DND-41 (cell line): ENCODE measurements around the gene COG5.
"Not testable (repeated sequence)": the region's sequence is repeated elsewhere in the genome, so short reads cannot be mapped to it uniquely, and the experiment has no call there.

ENCODE experiments used
- ATAC-seq: fragments of 200-7000 bp; cut with Tn5 transposase; 3 replicates; pipeline ENCODE4 v1.9.1; 2021; ENCODE audit warnings: low read depth; ENCODE audit not compliant: insufficient read depth
- DNase-seq: peaks from one replicate; pipeline ENCODE4 v3.0.0-alpha.2; 2020
- H2AFZ ChIP-seq: 2 replicates; pipeline ENCODE4 v1.6.0; 2012; ENCODE audit warnings: low read depth, low read length
- H3K27ac ChIP-seq: 2 replicates; pipeline ENCODE4 v1.5.1; 2012; ENCODE audit warnings: low read length, inconsistent platforms
- H3K27me3 ChIP-seq: fragments of 200-600 bp; sonication (generic); 2 replicates; pipeline ENCODE4 v1.6.0; 2012; ENCODE audit warnings: low read length, mild to moderate bottlenecking, inconsistent platforms; ENCODE audit not compliant: insufficient read depth, poor library complexity
- H3K36me3 ChIP-seq: 2 replicates; pipeline ENCODE4 v1.5.1; 2012; ENCODE audit warnings: low read length, inconsistent platforms; ENCODE audit not compliant: insufficient read depth
- H3K4me1 ChIP-seq: 2 replicates; pipeline ENCODE4 v1.5.1; 2012; ENCODE audit warnings: mild to moderate bottlenecking, low read length; ENCODE audit not compliant: insufficient read depth
- H3K4me2 ChIP-seq: 2 replicates; pipeline ENCODE4 v1.6.0; 2012; ENCODE audit warnings: mild to moderate bottlenecking, moderate library complexity, low read length, inconsistent platforms; ENCODE audit not compliant: insufficient read depth
- H3K4me3 ChIP-seq, 2 experiments: fragments of 200-600 bp in 1 of 2; shearing (Covaris generic) in 1 of 2; 2 replicates each; pipeline ENCODE4 v1.5.1; 2012 to 2016; ENCODE audit warnings: inconsistent platforms in 2 of 2, low read length in 2 of 2, mild to moderate bottlenecking in 2 of 2, low read depth in 1 of 2, moderate library complexity in 1 of 2
- H3K79me2 ChIP-seq: 2 replicates; pipeline ENCODE4 v1.6.0; 2012; ENCODE audit warnings: low read length, inconsistent platforms; ENCODE audit not compliant: insufficient read depth
- H3K9ac ChIP-seq: 2 replicates; pipeline ENCODE4 v1.6.0; 2012; ENCODE audit warnings: low read depth, mild to moderate bottlenecking, inconsistent platforms, low read length, moderate library complexity
- H3K9me3 ChIP-seq: 2 replicates; pipeline ENCODE4 v1.5.1; 2012; ENCODE audit warnings: low read length, moderate library complexity, mild to moderate bottlenecking, inconsistent platforms; ENCODE audit not compliant: insufficient read depth, severe bottlenecking
- H4K20me1 ChIP-seq: 2 replicates; pipeline ENCODE4 v1.6.0; 2012; ENCODE audit warnings: low read length; ENCODE audit not compliant: insufficient read depth
- EZH2 ChIP-seq: IDR thresholded peaks from 3 replicates; pipeline ENCODE4 v1.6.1; 2012; ENCODE audit warnings: borderline replicate concordance, low read depth, mild to moderate bottlenecking, moderate library complexity, low read length, inconsistent platforms; ENCODE audit not compliant: severe bottlenecking
- TF ChIP-seq, protein P1 (sequence below): IDR thresholded peaks from 2 replicates; pipeline ENCODE4 v1.5.1; 2012; ENCODE audit warnings: borderline replicate concordance, low read length, moderate library complexity, mild to moderate bottlenecking; ENCODE audit not compliant: poor library complexity, severe bottlenecking; ENCODE audit errors: extremely low read depth

COG5 gene

DNA sequence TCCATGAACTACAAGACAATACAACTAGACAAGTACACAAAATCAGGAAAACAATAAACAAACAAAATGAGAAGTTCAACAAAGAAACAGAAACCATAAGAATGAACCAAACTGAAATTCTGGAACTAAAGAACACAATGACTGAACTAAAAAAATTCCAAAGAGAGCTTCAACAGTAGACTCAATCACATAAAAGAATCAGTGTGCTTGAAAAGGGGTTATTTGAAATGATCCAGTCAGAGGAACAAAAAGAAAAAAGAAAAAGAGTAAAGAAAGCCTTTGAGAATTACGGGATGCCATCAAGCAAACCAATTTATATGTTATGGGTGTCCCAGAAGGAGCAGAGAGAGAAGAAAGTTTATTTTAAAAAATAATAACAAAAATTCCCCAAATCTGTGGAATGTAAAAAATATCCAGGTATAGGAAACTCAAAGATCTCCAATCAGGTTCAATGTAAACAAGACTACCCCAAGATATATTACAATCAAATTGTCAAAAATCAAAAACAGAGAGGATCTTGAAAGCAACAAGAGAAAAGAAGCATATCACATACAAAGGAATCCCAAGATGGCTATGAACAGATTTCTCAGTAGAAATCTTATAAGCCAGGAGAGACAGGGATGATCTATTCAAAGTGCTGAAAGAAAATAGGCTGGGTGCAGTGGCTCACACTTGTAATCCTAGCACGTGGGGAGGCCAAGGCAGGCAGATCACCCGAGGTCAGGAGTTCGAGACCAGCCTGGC, 18.7 kb downstream of the COG5 start:
- Histone ChIP-seq H3K27ac (no peak overlapping the region), H3K27me3 (no peaks in the 10 kb centered on the region), H3K4me3 (no peak overlapping the region), H3K9ac (no peak overlapping the region), H2AFZ (no peak overlapping the region), H3K4me1 (no peaks in the 10 kb centered on the region), H3K36me3 (peaks cover 47% of the 10 kb centered on the region), H3K79me2 (peaks cover 27% of the 10 kb centered on the region), H3K9me3 (no peaks in the 10 kb centered on the region), H4K20me1 (peaks cover 7% of the 10 kb centered on the region; the same call in 1 of the 2 replicates), H3K4me2 (no peak overlapping the region)
- TF ChIP-seq, protein P1, sequence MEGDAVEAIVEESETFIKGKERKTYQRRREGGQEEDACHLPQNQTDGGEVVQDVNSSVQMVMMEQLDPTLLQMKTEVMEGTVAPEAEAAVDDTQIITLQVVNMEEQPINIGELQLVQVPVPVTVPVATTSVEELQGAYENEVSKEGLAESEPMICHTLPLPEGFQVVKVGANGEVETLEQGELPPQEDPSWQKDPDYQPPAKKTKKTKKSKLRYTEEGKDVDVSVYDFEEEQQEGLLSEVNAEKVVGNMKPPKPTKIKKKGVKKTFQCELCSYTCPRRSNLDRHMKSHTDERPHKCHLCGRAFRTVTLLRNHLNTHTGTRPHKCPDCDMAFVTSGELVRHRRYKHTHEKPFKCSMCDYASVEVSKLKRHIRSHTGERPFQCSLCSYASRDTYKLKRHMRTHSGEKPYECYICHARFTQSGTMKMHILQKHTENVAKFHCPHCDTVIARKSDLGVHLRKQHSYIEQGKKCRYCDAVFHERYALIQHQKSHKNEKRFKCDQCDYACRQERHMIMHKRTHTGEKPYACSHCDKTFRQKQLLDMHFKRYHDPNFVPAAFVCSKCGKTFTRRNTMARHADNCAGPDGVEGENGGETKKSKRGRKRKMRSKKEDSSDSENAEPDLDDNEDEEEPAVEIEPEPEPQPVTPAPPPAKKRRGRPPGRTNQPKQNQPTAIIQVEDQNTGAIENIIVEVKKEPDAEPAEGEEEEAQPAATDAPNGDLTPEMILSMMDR: no peak
- TF ChIP-seq EZH2: no peak
- ATAC-seq (no peak), DNase-seq (no peak)

DNA sequence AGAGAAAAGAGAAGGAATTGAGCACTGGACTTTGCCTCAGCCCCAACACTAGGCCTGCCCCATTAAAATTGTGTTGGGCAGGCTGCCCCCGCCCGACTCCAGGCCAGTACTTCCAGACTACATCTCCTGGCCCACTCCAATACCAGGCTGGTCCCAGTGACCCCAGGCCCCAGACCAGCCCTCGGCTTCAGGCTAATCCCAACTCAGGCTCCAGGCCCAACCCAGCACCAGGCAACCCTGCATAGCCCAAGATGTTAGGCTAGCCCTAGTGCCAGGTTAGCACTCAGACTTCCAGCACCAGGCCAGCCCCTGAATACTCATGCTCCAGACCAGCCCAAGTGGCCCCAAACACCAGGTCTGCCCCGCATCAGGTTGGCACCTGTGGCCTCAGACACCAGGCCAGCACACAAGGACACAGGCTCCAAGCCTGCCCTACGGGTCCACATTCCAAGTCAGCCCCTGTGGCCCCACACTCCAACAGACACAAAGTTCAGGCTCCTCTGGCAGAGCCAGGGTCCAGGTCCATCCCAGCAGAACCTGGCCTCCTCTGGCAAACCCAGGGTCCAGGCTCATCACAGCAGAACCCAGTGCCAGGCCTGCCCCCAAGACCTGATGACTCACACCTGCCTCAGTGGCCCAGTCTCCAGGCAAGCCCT, 20.3 kb downstream of the COG5 start:
- Histone ChIP-seq H3K36me3 (peaks cover 62% of the 10 kb centered on the region), H2AFZ (no peak overlapping the region), H3K4me1 (no peaks in the 10 kb centered on the region), H4K20me1 (peaks cover 7% of the 10 kb centered on the region; the same call in 1 of the 2 replicates), H3K4me3 (no peak overlapping the region), H3K4me2 (no peak overlapping the region), H3K9me3 (no peaks in the 10 kb centered on the region), H3K9ac (no peak overlapping the region), H3K27ac (no peak overlapping the region), H3K79me2 (peaks cover 29% of the 10 kb centered on the region), H3K27me3 (no peaks in the 10 kb centered on the region)
- no peak for ATAC-seq
- DNase-seq: no peak
- TF ChIP-seq EZH2: no peak
- TF ChIP-seq, protein P1: no peak

GRCh38 chr7:107538001-107538400, 25.7 kb downstream of the COG5 start:
- H3K9me3 ChIP-seq: peaks cover 3% of the 10 kb centered on the region
- no peak overlapping the region for H3K27ac ChIP-seq
- H3K4me2 ChIP-seq: no peak overlapping the region
- H3K4me3 ChIP-seq: no peak overlapping the region
- no peaks in the 10 kb centered on the region; the same call in 1 of the 2 replicates for H4K20me1 ChIP-seq
- DNase-seq (no peak), ATAC-seq (no peak)
- peaks cover 16% of the 10 kb centered on the region for H3K79me2 ChIP-seq
- H3K27me3 ChIP-seq: no peaks in the 10 kb centered on the region
- no peak overlapping the region for H2AFZ ChIP-seq
- TF ChIP-seq, protein P1: no peak
- TF ChIP-seq EZH2: no peak
- peaks cover 27% of the 10 kb centered on the region for H3K36me3 ChIP-seq
- H3K4me1 ChIP-seq: no peaks in the 10 kb centered on the region
- no peak overlapping the region for H3K9ac ChIP-seq

- H3K4me3 ChIP-seq, H2AFZ ChIP-seq, DNase-seq, ATAC-seq, H3K4me1 ChIP-seq, H3K27me3 ChIP-seq, H3K9ac ChIP-seq, H3K4me2 ChIP-seq, H3K27ac ChIP-seq, H4K20me1 ChIP-seq, H3K9me3 ChIP-seq: not testable (repeated sequence)
- Histone ChIP-seq H3K36me3 (peaks cover 26% of the 10 kb centered on the region), H3K79me2 (peaks cover 16% of the 10 kb centered on the region)
These were observed 26.5 kb downstream of the COG5 start for GRCh38 chr7:107537228-107537627.
